WTC11 (cell line): Measurements from ENCODE around the gene DHX40. TPM values are rescaled to one million over a fixed set of nuclear protein-coding genes. Genes with fewer than 3 reads are reported as not detected.
"Not testable (repeated sequence)": the region's sequence is repeated elsewhere in the genome, so short reads cannot be mapped to it uniquely, and the experiment has no call there.

Experiments
- ATAC-seq: fragments of 200-7000 bp; cut with Tn5 transposase; 2 replicates; pipeline ENCODE4 v1.10.0; 2021; ENCODE audit warnings: mild to moderate bottlenecking, moderate library complexity
- CTCF ChIA-PET: fragments of 300-600 bp; sonication (Branson Sonifier 250); formaldehyde crosslinking; loops from one replicate; lab custom pipeline; 2021; ENCODE audit warnings: antibody characterized with exemption; lab: Charles Lee
- POLR2A ChIA-PET: fragments of 350-600 bp; sonication (Branson Sonifier 250); formaldehyde crosslinking; loops from one replicate; lab custom pipeline; 2021; ENCODE audit warnings: antibody characterized with exemption; lab: Charles Lee
- DNase-seq: peaks from one replicate; pipeline ENCODE4 v3.0.0; 2021; ENCODE audit warnings: low spot score
- H3K27ac Mint-ChIP-seq: 2 replicates; pipeline ENCODE4 v1.8.0; 2021; ENCODE audit warnings: mixed read lengths
- H3K27me3 Mint-ChIP-seq: 2 replicates; pipeline ENCODE4 v1.8.0; 2021; ENCODE audit warnings: low read depth, mild to moderate bottlenecking, moderate library complexity, mixed read lengths
- H3K36me3 Mint-ChIP-seq: 2 replicates; pipeline ENCODE4 v1.8.0; 2021; ENCODE audit warnings: mixed read lengths
- H3K4me1 Mint-ChIP-seq: 2 replicates; pipeline ENCODE4 v1.8.0; 2022; ENCODE audit warnings: mixed read lengths
- H3K4me3 Mint-ChIP-seq: 2 replicates; pipeline ENCODE4 v1.8.0; 2021; ENCODE audit warnings: mild to moderate bottlenecking, moderate library complexity, mixed read lengths
- H3K9me3 Mint-ChIP-seq: 2 replicates; pipeline ENCODE4 v1.8.0; 2021; ENCODE audit warnings: mixed read lengths
- EMX1 ChIP-seq: fragments of 250-450 bp; sonication (Bioruptor Pico); IDR thresholded peaks from 2 replicates; pipeline ENCODE4 v1.8.0; 2021; ENCODE audit warnings: mild to moderate bottlenecking
- KAT7 ChIP-seq: sonication (generic); formaldehyde crosslinking; IDR thresholded peaks from 2 replicates; pipeline ENCODE4 v1.8.1; 2023; ENCODE audit warnings: missing genetic modification reagents, mild to moderate bottlenecking, borderline replicate concordance
- NFE2L1 ChIP-seq: sonication (generic); formaldehyde crosslinking; IDR thresholded peaks from 2 replicates; pipeline ENCODE4 v1.8.1; 2023; ENCODE audit warnings: missing genetic modification reagents
- NR3C1 ChIP-seq: sonication (generic); formaldehyde crosslinking; conservative IDR thresholded peaks from 2 replicates; pipeline ENCODE4 v1.8.1; 2023; ENCODE audit warnings: low read depth, mild to moderate bottlenecking, missing genetic modification reagents
- SMAD4 ChIP-seq: sonication (generic); formaldehyde crosslinking; IDR thresholded peaks from 2 replicates; pipeline ENCODE4 v1.8.0; 2022; ENCODE audit warnings: mild to moderate bottlenecking, missing genetic modification reagents
- ZNF423 ChIP-seq: fragments of 250-450 bp; sonication (Bioruptor Pico); IDR thresholded peaks from 2 replicates; pipeline ENCODE4 v2.1.2; 2022; ENCODE audit warnings: mild to moderate bottlenecking, moderate library complexity
- total RNA-seq: library from RNA; stranded (reverse); gene quantifications from 3 replicates; pipeline ENCODE4 v1.2.3, GENCODE V29; 2021
- TF ChIP-seq, protein P1 (sequence below): fragments of 250-450 bp; sonication (Bioruptor Pico); IDR thresholded peaks from 2 replicates; pipeline ENCODE4 v1.9.0; 2021; ENCODE audit warnings: mild to moderate bottlenecking, borderline replicate concordance
- TF ChIP-seq, protein P2 (sequence below): fragments of 250-450 bp; sonication (Bioruptor Pico); IDR thresholded peaks from 2 replicates; pipeline ENCODE4 v1.9.0; 2021; ENCODE audit warnings: moderate library complexity, mild to moderate bottlenecking, inconsistent platforms, borderline replicate concordance
- TF ChIP-seq, protein P3 (sequence below): fragments of 250-450 bp; sonication (Bioruptor Pico); IDR thresholded peaks from 2 replicates; pipeline ENCODE4 v1.9.0; 2021; ENCODE audit warnings: mild to moderate bottlenecking
- TF ChIP-seq, protein P4 (sequence below): sonication (generic); formaldehyde crosslinking; IDR thresholded peaks from 2 replicates; pipeline ENCODE4 v1.8.0; 2023; ENCODE audit warnings: mild to moderate bottlenecking, missing genetic modification reagents

Gene DHX40
- total RNA-seq, 1 experiment from 2014 or later = 26.9 TPM

DNA sequence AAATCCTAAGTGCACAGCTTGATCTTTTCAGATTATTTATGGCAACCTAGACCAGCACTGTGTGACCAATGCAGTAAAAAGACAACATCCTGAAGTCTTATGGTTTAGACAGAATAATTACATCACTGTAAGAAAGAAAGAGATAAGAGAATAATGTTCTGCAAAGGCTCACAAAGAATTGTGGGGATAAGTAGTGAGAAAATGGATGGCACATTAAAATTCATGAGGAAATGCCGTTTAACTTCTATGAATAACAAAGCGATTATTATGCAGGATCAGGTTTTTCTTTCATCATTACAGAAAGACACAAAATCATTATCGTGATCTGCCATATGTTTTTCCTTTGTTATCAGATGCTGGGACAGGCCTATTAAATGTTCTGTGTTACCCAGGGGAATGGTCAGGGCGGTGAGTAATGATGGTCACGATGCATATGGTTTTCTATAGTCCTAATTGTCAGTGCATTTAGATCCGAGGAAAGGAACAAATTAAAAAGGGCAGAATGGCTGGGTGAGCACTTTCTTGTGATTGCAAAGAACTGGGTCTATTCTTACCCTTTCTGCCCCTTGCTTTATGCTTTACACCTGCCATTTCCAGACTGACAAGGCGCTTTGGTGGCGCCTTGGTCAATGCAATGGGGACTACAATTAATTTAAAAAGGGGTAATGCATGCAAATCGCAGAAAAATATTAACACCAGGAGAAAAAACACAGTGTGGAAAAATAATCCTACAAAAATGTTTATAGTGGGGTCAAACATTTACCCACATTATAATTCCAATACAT, 18.1 kb upstream of the DHX40 start (continued):
- TF ChIP-seq, protein P1, sequence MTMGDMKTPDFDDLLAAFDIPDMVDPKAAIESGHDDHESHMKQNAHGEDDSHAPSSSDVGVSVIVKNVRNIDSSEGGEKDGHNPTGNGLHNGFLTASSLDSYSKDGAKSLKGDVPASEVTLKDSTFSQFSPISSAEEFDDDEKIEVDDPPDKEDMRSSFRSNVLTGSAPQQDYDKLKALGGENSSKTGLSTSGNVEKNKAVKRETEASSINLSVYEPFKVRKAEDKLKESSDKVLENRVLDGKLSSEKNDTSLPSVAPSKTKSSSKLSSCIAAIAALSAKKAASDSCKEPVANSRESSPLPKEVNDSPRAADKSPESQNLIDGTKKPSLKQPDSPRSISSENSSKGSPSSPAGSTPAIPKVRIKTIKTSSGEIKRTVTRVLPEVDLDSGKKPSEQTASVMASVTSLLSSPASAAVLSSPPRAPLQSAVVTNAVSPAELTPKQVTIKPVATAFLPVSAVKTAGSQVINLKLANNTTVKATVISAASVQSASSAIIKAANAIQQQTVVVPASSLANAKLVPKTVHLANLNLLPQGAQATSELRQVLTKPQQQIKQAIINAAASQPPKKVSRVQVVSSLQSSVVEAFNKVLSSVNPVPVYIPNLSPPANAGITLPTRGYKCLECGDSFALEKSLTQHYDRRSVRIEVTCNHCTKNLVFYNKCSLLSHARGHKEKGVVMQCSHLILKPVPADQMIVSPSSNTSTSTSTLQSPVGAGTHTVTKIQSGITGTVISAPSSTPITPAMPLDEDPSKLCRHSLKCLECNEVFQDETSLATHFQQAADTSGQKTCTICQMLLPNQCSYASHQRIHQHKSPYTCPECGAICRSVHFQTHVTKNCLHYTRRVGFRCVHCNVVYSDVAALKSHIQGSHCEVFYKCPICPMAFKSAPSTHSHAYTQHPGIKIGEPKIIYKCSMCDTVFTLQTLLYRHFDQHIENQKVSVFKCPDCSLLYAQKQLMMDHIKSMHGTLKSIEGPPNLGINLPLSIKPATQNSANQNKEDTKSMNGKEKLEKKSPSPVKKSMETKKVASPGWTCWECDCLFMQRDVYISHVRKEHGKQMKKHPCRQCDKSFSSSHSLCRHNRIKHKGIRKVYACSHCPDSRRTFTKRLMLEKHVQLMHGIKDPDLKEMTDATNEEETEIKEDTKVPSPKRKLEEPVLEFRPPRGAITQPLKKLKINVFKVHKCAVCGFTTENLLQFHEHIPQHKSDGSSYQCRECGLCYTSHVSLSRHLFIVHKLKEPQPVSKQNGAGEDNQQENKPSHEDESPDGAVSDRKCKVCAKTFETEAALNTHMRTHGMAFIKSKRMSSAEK (CRISPR knock-in tag) = no peak
- TF ChIP-seq NFE2L1 (no peak), SMAD4 (CRISPR knock-in tag) (no peak), ZNF423 (no peak)
- TF ChIP-seq, all 79 proteins: peak for 0

DNA sequence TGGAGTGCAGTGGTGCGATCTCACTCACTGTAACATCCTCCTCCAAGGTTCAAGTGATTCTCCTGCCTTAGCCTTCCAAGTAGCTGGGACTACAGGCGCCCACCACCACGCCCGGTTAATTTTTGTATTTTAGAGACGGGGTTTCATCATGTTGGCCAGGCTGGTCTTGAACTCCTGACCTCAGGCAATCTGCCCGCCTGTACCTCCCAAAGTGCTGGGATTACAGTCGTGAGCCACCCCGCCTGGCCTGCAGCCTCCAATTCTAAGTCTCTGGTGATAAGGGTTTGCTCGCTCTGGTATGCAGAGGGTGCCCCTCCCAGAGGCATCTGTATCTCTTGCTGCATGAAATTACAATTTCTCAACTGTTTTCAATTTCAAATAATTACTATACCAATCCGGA, 16.4 kb upstream of the DHX40 start:
- H3K27me3 Mint-ChIP-seq, DNase-seq, POLR2A ChIA-PET, H3K36me3 Mint-ChIP-seq, H3K9me3 Mint-ChIP-seq, H3K4me3 Mint-ChIP-seq, ATAC-seq, H3K27ac Mint-ChIP-seq, CTCF ChIA-PET: not testable (repeated sequence)
- H3K4me1 Mint-ChIP-seq = peaks cover 10% of the 10 kb centered on the region

DNA sequence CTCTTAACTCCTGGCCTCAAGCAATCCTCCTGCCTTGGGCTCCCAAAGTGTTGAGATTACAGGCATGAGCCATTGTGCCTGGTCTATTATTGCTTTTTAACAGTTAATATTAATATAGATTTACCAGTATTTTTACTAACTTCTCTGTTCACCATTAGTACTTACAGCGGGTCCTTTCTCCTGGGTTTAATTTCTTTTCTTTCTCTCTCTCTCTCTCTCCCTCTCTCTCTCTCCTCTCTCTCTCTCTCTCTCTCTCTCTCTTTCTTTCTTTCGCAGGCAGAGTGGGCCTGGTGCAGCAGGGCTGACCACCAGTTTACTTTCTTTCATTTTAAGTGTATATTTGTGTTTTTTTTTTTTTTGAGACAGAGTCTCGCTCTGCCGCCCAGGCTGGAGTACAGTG, 14.7 kb upstream of the DHX40 start:
- no peak overlapping the region for H3K27ac Mint-ChIP-seq
- H3K4me3 Mint-ChIP-seq = no peak overlapping the region
- ATAC-seq (no peak), DNase-seq (no peak)
- CTCF ChIA-PET = no interaction called here
- no peak for TF ChIP-seq NR3C1 (CRISPR knock-in tag)
- TF ChIP-seq, protein P2, sequence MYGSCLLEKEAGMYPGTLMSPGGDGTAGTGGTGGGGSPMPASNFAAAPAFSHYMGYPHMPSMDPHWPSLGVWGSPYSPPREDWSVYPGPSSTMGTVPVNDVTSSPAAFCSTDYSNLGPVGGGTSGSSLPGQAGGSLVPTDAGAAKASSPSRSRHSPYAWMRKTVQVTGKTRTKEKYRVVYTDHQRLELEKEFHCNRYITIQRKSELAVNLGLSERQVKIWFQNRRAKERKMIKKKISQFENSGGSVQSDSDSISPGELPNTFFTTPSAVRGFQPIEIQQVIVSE (CRISPR knock-in tag) = no peak
- TF ChIP-seq, protein P3, sequence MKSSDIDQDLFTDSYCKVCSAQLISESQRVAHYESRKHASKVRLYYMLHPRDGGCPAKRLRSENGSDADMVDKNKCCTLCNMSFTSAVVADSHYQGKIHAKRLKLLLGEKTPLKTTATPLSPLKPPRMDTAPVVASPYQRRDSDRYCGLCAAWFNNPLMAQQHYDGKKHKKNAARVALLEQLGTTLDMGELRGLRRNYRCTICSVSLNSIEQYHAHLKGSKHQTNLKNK (CRISPR knock-in tag) = no peak
- TF ChIP-seq EMX1 (CRISPR knock-in tag) = no peak
- TF ChIP-seq, protein P1 (CRISPR knock-in tag) = no peak
- no peak for TF ChIP-seq KAT7 (CRISPR knock-in tag)
- TF ChIP-seq, protein P4, sequence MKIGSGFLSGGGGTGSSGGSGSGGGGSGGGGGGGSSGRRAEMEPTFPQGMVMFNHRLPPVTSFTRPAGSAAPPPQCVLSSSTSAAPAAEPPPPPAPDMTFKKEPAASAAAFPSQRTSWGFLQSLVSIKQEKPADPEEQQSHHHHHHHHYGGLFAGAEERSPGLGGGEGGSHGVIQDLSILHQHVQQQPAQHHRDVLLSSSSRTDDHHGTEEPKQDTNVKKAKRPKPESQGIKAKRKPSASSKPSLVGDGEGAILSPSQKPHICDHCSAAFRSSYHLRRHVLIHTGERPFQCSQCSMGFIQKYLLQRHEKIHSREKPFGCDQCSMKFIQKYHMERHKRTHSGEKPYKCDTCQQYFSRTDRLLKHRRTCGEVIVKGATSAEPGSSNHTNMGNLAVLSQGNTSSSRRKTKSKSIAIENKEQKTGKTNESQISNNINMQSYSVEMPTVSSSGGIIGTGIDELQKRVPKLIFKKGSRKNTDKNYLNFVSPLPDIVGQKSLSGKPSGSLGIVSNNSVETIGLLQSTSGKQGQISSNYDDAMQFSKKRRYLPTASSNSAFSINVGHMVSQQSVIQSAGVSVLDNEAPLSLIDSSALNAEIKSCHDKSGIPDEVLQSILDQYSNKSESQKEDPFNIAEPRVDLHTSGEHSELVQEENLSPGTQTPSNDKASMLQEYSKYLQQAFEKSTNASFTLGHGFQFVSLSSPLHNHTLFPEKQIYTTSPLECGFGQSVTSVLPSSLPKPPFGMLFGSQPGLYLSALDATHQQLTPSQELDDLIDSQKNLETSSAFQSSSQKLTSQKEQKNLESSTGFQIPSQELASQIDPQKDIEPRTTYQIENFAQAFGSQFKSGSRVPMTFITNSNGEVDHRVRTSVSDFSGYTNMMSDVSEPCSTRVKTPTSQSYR (CRISPR knock-in tag) = no peak
- peaks cover 10% of the 10 kb centered on the region for H3K4me1 Mint-ChIP-seq
- H3K36me3 Mint-ChIP-seq = no peaks in the 10 kb centered on the region
- H3K9me3 Mint-ChIP-seq = no peaks in the 10 kb centered on the region
- H3K27me3 Mint-ChIP-seq = peaks cover 4% of the 10 kb centered on the region
- POLR2A ChIA-PET = no interaction called here
